Raji (cell line): ENCODE data around the gene ATG10.

Experiments used
- POLR2A ChIP-seq: IDR thresholded peaks from 2 replicates; pipeline ENCODE4 v1.6.1; 2011; ENCODE audit warnings: low read depth, low read length, control low read depth; ENCODE audit not compliant: insufficient read depth

The ATG10 gene

DNA sequence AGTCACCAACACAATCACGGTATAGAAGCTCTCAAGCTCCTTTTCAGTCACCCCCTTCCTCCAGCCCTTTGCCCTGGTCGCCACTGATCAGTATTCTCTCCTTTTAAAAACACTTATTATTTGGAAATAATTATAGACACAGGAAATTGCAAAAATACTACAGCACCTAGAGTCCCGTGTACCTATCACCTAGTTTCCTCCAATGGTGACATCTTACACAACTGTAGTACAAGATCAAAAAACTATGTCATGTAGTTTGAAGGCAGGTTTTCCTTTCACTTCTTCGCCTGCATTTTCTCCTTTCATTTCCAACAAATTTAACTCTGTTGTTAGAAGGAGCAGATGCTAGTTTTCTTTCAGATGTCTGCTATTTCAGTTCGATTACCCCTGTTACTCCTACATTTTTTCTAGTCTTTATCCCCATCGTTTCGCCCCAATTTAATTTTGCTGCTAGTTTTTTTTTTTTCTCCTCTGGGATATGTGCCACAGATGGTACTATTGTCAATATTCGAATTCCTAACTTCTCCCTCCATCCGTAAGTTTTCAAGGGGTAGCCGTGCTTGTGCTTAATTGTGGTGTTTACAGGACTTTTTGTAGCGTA lies 612 bp upstream of the ATG10 start:
- no peak for TF ChIP-seq POLR2A

DNA sequence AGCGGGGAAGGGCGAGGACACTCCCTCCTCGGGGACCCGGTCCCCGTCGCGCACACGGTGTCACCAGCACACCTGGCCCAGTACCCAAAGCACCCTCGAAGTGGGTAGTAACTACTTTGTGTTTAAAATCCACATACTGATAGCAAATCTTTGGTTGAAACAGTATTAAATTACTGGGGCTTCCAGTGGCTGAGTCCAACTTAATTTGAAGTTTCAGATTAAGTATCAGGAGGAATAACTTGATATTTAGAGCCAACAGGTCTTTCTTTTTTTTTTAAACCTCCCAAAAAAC lies 615 bp downstream of the ATG10 start:
- TF ChIP-seq POLR2A: no peak

DNA sequence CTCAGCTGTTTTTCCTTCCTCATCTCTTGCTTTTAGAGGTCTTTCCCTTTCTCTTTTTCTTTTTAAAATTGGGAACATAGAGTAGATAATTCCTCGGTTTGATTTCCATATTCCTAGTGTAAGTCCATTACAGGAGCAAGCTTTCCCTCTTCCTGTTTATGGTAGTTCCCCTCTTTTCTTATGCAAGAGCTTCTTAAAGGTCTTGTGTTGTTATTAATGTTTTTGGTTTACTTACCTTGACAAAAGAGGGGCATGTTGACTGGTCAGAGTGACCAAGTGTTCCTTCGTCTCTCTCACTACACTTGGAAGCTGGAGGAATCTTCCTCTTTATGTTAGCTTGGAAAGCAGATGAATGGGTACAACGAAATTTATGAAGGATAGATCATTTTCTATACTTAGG lies 8.3 kb downstream of the ATG10 start:
- TF ChIP-seq POLR2A: no peak

DNA sequence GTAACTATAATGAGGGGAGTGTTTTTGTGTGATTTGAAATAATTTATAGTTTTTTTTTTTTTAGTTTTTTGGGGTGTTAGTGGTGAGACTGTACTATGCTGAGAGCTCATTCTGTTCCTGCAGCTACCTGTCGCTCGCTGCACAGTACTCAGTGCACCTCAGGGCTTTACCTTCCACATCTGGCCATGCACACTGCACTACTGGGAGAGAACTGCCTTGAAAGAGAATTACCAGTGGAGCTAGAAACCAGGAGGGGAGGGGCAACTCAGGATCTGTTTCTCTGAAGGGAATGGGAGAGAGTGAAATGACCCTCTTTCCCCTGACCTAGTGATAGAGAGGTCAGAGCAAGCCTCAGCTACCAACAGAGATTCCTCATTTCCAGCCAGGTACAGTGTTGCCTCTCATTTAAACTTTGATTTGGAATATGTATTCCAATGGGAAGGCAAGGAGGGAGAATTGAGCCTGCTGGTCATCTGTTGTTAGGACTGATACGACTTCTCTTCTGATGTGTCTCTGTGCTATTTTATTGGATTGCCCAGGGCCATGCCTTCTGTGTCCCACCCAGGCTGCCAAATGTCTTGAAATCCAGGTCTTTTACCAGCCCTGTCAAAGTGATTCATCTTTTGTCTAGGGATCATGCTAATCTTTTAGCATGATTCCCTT lies 8.9 kb downstream of the ATG10 start:
- no peak for TF ChIP-seq POLR2A

GRCh38 chr5:81986126-81986525 lies 14.3 kb downstream of the ATG10 start:
- no peak for TF ChIP-seq POLR2A

- no peak for TF ChIP-seq POLR2A
These were observed 17.4 kb downstream of the ATG10 start for GRCh38 chr5:81989204-81989603.

DNA sequence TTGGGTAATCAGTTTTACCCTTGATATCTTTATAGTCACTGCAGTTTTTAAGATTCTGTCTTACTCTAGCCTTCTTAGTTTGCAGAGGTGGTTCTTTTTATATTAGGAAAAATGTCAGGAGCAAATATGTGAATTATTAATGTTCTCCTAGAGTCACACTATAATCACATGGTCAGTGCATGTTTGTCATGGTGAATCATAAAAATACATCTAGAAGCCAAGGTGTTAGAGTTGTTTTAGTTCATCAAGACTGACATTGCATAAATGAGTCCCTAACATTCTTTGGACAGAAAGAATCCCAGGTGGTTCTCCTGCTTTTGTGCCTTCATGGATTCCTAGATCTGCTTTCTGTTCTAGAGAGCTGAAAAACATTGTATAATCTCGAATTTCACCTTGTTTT lies 22.9 kb downstream of the ATG10 start:
- TF ChIP-seq POLR2A: no peak

GRCh38 chr5:81995407-81995806 lies 23.6 kb downstream of the ATG10 start:
- no peak for TF ChIP-seq POLR2A

GRCh38 chr5:82004511-82004910 lies 32.7 kb downstream of the ATG10 start:
- no peak for TF ChIP-seq POLR2A

- no peak for TF ChIP-seq POLR2A
These were observed 38.9 kb downstream of the ATG10 start for GRCh38 chr5:82010696-82011095.

- TF ChIP-seq POLR2A: no peak
These were observed 39.9 kb downstream of the ATG10 start for GRCh38 chr5:82011761-82012160.

DNA sequence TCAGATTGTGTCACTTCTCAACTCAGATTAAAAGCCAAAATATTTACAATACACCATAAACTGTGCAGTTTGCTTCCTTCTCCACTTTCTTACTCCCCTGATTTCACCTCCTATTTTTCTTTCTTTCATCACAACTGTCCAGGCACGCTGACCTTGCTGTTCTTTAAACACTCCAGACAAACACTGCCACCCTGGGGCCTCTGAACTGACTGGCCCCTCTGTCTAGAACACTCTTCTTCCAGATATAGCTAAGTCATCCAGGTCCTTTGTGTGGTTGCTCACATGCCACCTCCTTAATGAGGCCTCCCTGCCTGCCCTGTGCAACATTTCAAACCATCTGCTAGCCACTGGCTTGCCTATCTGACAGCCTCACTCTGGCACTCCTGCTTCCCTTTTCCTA lies 46.6 kb downstream of the ATG10 start:
- no peak for TF ChIP-seq POLR2A

- TF ChIP-seq POLR2A: no peak
These were observed 47.7 kb downstream of the ATG10 start for GRCh38 chr5:82019342-82020138.

DNA sequence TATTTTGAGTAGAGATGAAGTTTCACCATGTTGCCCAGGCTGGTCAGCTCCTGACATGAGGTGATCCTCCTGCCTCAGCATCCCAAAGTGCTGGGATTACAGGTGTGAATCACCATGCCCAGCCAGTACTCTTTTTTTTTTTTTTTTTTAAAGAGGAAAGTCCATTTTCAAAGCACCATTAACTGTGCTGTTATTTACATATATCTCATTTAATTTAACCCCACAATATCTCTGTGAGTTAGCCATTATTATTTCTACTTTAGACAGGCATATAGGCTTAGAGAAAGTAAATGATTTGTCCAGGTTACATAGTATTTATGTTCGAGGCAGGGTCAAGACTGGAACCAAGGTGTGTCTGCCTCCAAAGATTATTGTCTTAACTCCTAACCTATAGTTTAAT lies 50.7 kb downstream of the ATG10 start:
- no peak for TF ChIP-seq POLR2A

GRCh38 chr5:82023644-82024043 lies 51.8 kb downstream of the ATG10 start:
- TF ChIP-seq POLR2A: no peak

DNA sequence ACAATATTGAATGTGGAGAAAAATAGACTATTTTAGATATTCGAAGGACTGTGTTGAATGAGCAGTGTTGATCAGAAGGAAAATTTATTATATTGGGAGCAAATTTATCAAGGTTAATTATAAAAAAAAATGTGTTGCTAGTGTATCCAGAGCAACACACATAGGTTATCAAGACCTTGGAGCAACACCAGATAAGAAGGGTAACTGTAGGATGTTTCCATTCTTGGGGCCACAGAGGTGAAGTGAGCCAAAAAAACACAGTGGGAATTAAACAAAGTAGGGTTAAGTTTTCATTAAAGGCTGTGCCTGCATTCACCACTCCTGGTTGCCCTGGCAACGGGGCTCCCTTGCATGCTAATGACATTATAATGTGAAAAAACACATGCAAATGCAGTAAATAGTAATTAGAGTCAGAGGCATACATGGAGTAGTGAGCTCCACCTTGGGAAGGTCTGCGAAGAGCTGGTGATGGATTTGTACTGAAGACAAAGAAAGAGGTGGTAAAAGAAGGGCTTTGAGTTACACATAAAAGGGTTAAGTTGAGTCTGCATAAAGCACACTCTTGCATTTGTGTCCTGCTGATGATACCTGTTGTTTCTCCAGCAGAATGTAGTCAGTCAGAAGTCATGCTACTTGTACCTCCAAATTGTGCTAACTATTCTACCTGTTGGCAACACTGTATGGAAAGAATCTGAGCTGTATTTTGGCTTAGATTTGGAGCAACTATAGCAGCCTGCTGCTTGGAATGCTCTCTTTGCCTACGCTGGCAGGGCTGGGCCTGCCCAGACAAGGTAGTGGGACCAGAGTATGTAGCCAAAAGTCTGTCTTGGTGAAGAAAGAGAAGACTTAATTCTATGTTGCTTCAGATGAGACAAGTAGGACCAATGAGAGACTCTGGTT lies 59.6 kb downstream of the ATG10 start:
- no peak for TF ChIP-seq POLR2A

- TF ChIP-seq POLR2A: no peak
These were observed 72.2 kb downstream of the ATG10 start for GRCh38 chr5:82044010-82044409.
